CD14-positive monocyte (primary cell): ENCODE results near the gene B3GNT9. TPM values are rescaled to one million over a fixed set of nuclear protein-coding genes. Genes with fewer than 3 reads are reported as not detected.

Source experiments
- DNase-seq, 3 donors: peaks; one replicate each; pipeline ENCODE4 v3.0.0-alpha.2; 2011 to 2022
- H2AFZ ChIP-seq: 2 replicates; pipeline ENCODE4 v1.6.0; 2012; ENCODE audit warnings: mild to moderate bottlenecking, low read depth, low read length, inconsistent platforms; ENCODE audit not compliant: insufficient read depth, poor library complexity, severe bottlenecking
- H3K27ac ChIP-seq, 2 donors: 1 replicate in 1 of 2; 2 replicates in 1 of 2; pipeline ENCODE4 v1.5.1; 2012 to 2013; ENCODE audit warnings: low read length in 2 of 2, control low read depth in 1 of 2, inconsistent platforms in 1 of 2, low read depth in 1 of 2, mild to moderate bottlenecking in 1 of 2
- H3K27me3 ChIP-seq, 2 donors: one replicate each; pipeline versions ENCODE4 v1.6.0 to v1.6.1; 2011 to 2013; ENCODE audit warnings: low read length in 2 of 2; ENCODE audit not compliant: control insufficient read depth in 2 of 2, insufficient read depth in 2 of 2
- H3K36me3 ChIP-seq, 2 donors: replicated peaks in 1 of 2; 1 replicate in 1 of 2; 2 replicates in 1 of 2; pipeline versions ENCODE4 v1.5.1 to v1.6.1; 2012 to 2013; ENCODE audit warnings: low read length in 2 of 2, control low read depth in 1 of 2, inconsistent platforms in 1 of 2, mild to moderate bottlenecking in 1 of 2; ENCODE audit not compliant: insufficient read depth in 2 of 2, control insufficient read depth in 1 of 2
- H3K4me1 ChIP-seq, 2 donors: 1 replicate in 1 of 2; 2 replicates in 1 of 2; pipeline versions ENCODE4 v1.5.1 to v1.6.1; 2012 to 2013; ENCODE audit warnings: low read length in 2 of 2, control low read depth in 1 of 2, inconsistent platforms in 1 of 2, mild to moderate bottlenecking in 1 of 2, moderate library complexity in 1 of 2; ENCODE audit not compliant: insufficient read depth in 2 of 2, control insufficient read depth in 1 of 2
- H3K4me2 ChIP-seq: replicated peaks from 2 replicates; pipeline ENCODE3; 2012; ENCODE audit warnings: low read length, moderate library complexity, mild to moderate bottlenecking; ENCODE audit not compliant: poor library complexity, severe bottlenecking; ENCODE audit errors: extremely low read depth
- H3K4me3 ChIP-seq, 3 experiments: fragments of 200-600 bp in 1 of 3; sonication (generic) in 1 of 3; replicated peaks in 1 of 3; 1 replicate in 2 of 3; 2 replicates in 1 of 3; pipeline ENCODE4 v1.5.1; 2011 to 2013; ENCODE audit warnings: low read length in 3 of 3, mild to moderate bottlenecking in 3 of 3, control low read depth in 2 of 3, low read depth in 2 of 3, inconsistent platforms in 1 of 3, moderate library complexity in 1 of 3
- H3K79me2 ChIP-seq: 2 replicates; pipeline ENCODE4 v1.6.0; 2012; ENCODE audit warnings: mild to moderate bottlenecking, control low read depth, inconsistent platforms, low read length, moderate library complexity; ENCODE audit not compliant: insufficient read depth
- H3K9ac ChIP-seq: 2 replicates; pipeline ENCODE4 v1.6.0; 2017; ENCODE audit warnings: low read length, mild to moderate bottlenecking; ENCODE audit not compliant: insufficient read depth, poor library complexity, severe bottlenecking
- H3K9me3 ChIP-seq, 2 donors: replicated peaks in 1 of 2; 1 replicate in 1 of 2; 2 replicates in 1 of 2; pipeline versions ENCODE4 v1.5.1 to v1.6.1; 2012 to 2013; ENCODE audit warnings: low read length in 2 of 2, control low read depth in 1 of 2; ENCODE audit not compliant: control insufficient read depth in 1 of 2, insufficient read depth in 1 of 2
- H4K20me1 ChIP-seq: 2 replicates; pipeline ENCODE4 v1.6.0; 2012; ENCODE audit warnings: mild to moderate bottlenecking, low read length, control low read depth, moderate library complexity; ENCODE audit not compliant: insufficient read depth
- H3K27ac Mint-ChIP-seq, 7 donors: one replicate each; pipeline ENCODE4 v1.8.0; 2020; ENCODE audit warnings: mild to moderate bottlenecking in 7 of 7, mixed read lengths in 7 of 7, moderate library complexity in 6 of 7, inconsistent platforms in 2 of 7
- H3K27me3 Mint-ChIP-seq, 3 donors: one replicate each; pipeline ENCODE4 v1.8.0; 2021 to 2022; ENCODE audit warnings: low read depth in 3 of 3, mild to moderate bottlenecking in 3 of 3, mixed read lengths in 3 of 3, moderate library complexity in 3 of 3, inconsistent platforms in 1 of 3
- H3K36me3 Mint-ChIP-seq, 2 donors: one replicate each; pipeline ENCODE4 v1.8.0; 2020; ENCODE audit warnings: mixed read lengths in 2 of 2, inconsistent platforms in 1 of 2, mild to moderate bottlenecking in 1 of 2
- H3K4me1 Mint-ChIP-seq: one replicate; pipeline ENCODE4 v1.8.0; 2020; ENCODE audit warnings: mild to moderate bottlenecking, mixed read lengths
- H3K4me3 Mint-ChIP-seq, 2 donors: one replicate each; pipeline ENCODE4 v1.8.0; 2020; ENCODE audit warnings: mild to moderate bottlenecking in 2 of 2, mixed read lengths in 2 of 2, moderate library complexity in 1 of 2
- H3K9me3 Mint-ChIP-seq, 7 donors: one replicate each; pipeline ENCODE4 v1.8.0; 2020 to 2022; ENCODE audit warnings: mixed read lengths in 7 of 7, mild to moderate bottlenecking in 6 of 7, moderate library complexity in 6 of 7, inconsistent platforms in 2 of 7
- WGBS: methylation state at CpG from one replicate; pipeline ENCODE4 v1.1.5; 2013; ENCODE audit warnings: missing lambda C conversion rate; ENCODE audit not compliant: insufficient coverage; 5-methylcytosine and 5-hydroxymethylcytosine counted together
- intact Hi-C, 2 donors: fragments of 100-400 bp; cut with micrococcal nuclease; formaldehyde crosslinking; loops; one replicate each; pipeline versions ENCODE4 v1.15.0 to v1.15.1; 2023
- polyA plus RNA-seq, 3 donors: library from polyadenylated mRNA; depleted of rRNA in 1 of 3; unstranded in 2 of 3; stranded (reverse) in 1 of 3; fragments of 300-500 nt in 2 of 3; fragments of >200 nt in 1 of 3; fragmentation: Illumina TruSeq in 2 of 3; gene quantifications; 1 replicate in 2 of 3; 2 replicates in 1 of 3; pipeline ENCODE4 v1.2.3, GENCODE V29; 2012 to 2021
- TF ChIP-seq, protein P1 (sequence below): fragments of 200-600 bp; IDR thresholded peaks from one replicate; pipeline ENCODE4 v1.8.0; 2022; ENCODE audit warnings: antibody characterized with exemption, mild to moderate bottlenecking

B3GNT9 gene
- polyA plus RNA-seq, 3 donors, result 0.10 to 0.67 (median 0.20) TPM

DNA sequence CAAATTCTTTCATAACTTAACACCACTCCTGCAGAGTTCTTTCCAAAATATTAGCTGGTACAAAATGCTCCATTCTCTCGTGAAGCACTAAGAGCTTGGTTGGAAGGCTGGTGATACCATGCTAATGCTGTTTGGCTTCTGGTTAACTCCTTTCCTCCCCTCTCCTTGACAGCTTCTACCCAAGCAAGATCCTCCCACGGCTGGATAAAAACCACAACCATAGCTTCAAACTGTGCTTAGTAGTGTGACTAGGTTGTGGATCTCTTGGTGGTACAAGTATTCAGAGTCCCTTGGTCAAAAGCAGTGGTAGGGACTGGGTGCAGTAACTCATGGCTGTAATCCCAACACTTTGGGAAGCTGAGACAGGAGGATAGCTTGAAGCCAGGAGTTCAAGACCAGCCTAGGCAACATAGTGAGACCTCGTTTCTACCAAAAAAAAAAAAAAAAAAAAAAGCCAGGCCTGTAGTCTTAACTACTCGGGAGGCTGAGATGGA, 38.8 kb downstream of the B3GNT9 start:
- H3K9ac ChIP-seq, result no peak overlapping the region
- intact Hi-C loops, result no loop called here
- no peaks in the 10 kb centered on the region for H3K9me3 ChIP-seq
- TF ChIP-seq, protein P1, sequence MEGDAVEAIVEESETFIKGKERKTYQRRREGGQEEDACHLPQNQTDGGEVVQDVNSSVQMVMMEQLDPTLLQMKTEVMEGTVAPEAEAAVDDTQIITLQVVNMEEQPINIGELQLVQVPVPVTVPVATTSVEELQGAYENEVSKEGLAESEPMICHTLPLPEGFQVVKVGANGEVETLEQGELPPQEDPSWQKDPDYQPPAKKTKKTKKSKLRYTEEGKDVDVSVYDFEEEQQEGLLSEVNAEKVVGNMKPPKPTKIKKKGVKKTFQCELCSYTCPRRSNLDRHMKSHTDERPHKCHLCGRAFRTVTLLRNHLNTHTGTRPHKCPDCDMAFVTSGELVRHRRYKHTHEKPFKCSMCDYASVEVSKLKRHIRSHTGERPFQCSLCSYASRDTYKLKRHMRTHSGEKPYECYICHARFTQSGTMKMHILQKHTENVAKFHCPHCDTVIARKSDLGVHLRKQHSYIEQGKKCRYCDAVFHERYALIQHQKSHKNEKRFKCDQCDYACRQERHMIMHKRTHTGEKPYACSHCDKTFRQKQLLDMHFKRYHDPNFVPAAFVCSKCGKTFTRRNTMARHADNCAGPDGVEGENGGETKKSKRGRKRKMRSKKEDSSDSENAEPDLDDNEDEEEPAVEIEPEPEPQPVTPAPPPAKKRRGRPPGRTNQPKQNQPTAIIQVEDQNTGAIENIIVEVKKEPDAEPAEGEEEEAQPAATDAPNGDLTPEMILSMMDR, result no peak
- no CpG with 5 or more reads among the region's 4 CpGs for WGBS
- peaks cover 70% of the 10 kb centered on the region for H3K4me1 Mint-ChIP-seq
- no peak overlapping the region for H2AFZ ChIP-seq
- H3K9me3 Mint-ChIP-seq, result peaks cover 0 to 1% (median 0%) of the 10 kb centered on the region in 7 donors
- H3K27me3 Mint-ChIP-seq, result no peaks in the 10 kb centered on the region
- H3K4me1 ChIP-seq, result peaks cover 63 to 71% of the 10 kb centered on the region in 2 donors
- H3K79me2 ChIP-seq, result peaks cover 67% of the 10 kb centered on the region
- peaks cover 33 to 41% of the 10 kb centered on the region in 2 donors for H3K36me3 Mint-ChIP-seq
- no peak for DNase-seq
- no peak overlapping the region for H3K4me3 Mint-ChIP-seq
- H3K27me3 ChIP-seq, result no peaks in the 10 kb centered on the region
- peaks cover 64% of the 10 kb centered on the region for H4K20me1 ChIP-seq
- peaks cover 0 to 28% of the 10 kb centered on the region in 2 donors for H3K36me3 ChIP-seq
- H3K4me3 ChIP-seq, result no peak overlapping the region
- peak overlapping the region in 4 of 7 donors; percentile 98 to 99 (median 99) for H3K27ac Mint-ChIP-seq
- H3K4me2 ChIP-seq, result no peak overlapping the region
- H3K27ac ChIP-seq, result peak overlapping the region in 1 of 2 donors; percentile 99

DNA sequence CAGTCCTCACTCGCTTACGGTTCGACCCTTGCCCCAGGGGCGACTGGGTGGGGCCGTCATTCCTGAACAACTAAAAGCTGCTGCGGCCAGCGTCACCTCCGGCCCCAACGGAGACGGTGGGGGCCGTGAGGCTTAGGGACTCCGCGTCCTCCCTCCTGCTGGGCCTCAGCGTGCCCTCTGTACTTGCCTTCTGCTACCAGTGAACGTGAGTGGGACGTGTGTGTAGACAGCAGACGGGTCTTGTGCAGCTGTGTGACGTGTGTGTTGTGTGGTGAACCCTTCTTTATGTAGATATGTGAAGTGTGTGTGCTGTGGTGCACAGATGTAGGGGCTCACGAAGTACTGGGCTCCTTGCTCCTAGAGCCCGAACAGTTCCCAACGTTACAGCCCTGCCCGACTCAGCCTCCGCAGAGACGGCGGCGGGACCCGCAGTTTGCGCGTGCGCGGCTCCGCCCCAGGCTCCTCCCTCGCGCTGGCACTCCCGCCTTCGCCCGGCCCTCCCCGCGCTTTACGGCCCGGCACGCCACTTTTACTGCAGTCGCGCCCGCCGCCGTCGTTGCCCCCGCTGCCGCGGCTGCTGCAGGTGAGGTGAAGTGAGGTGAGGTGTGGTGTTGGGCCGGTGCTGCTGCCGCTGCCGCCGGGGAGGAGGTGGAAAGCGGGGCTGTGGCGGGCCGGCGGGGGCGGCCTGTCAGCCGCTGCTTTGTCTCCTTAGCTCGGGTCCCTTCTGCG, 41.2 kb downstream of the B3GNT9 start, which contains the start of gene PHAF1:
Gene PHAF1 (plus strand): TSS at position 535 of the 729 bp plus-strand sequence. CDS start 235 bp downstream, outside the sequence.
- peaks cover 22 to 30% of the 10 kb centered on the region in 2 donors for H3K36me3 Mint-ChIP-seq

More for the DNA sequence above, 41.2 kb downstream of the B3GNT9 start, which contains the start of gene PHAF1:
- H2AFZ ChIP-seq, result peak within 1 kb of the TSS; percentile 85
- H3K79me2 ChIP-seq, result peaks cover 48% of the 10 kb centered on the region
- peak within 1 kb of the TSS; percentile 84 to 99 (median 99) for H3K4me3 ChIP-seq
- TF ChIP-seq, protein P1, result no peak
- H3K9ac ChIP-seq, result peak within 1 kb of the TSS; percentile 96
- H3K36me3 ChIP-seq, result peaks cover 0 to 20% of the 10 kb centered on the region in 2 donors
- H3K4me2 ChIP-seq, result peak within 1 kb of the TSS; percentile 88
- no peaks in the 10 kb centered on the region for H3K27me3 ChIP-seq
- H3K4me1 Mint-ChIP-seq, result peaks cover 62% of the 10 kb centered on the region
- no peaks in the 10 kb centered on the region for H3K9me3 ChIP-seq
- WGBS, result 4% methylated on average over 53 of the region's 63 CpGs
- H3K9me3 Mint-ChIP-seq, result peaks cover 0 to 1% (median 0%) of the 10 kb centered on the region in 7 donors
- H3K4me3 Mint-ChIP-seq, result peak within 1 kb of the TSS; percentile 100
- H4K20me1 ChIP-seq, result peaks cover 39% of the 10 kb centered on the region
- intact Hi-C loops, result loop anchor here in 1 of 2 donors (10.0 kb wide), 1 partner anchor 85 kb away; the partner anchor contains the start of gene CBFB
- peak; percentile 84 to 88 (median 86) for DNase-seq
- peak within 1 kb of the TSS; percentile 98 to 100 (median 99) for H3K27ac Mint-ChIP-seq
- H3K27ac ChIP-seq, result peak within 1 kb of the TSS; percentile 98 to 99
- H3K27me3 Mint-ChIP-seq, result no peaks in the 10 kb centered on the region
- peaks cover 54 to 59% of the 10 kb centered on the region in 2 donors for H3K4me1 ChIP-seq
